HEK293T (cell line): ENCODE measurements around the gene SLC7A7.

Experiments
- BHLHE40 ChIP-seq: fragments of 450-650 bp; IDR thresholded peaks from 2 replicates; pipeline ENCODE4 v1.6.1; 2016; ENCODE audit warnings: mild to moderate bottlenecking, moderate library complexity, borderline replicate concordance
- ELF4 ChIP-seq: fragments of 450-650 bp; IDR thresholded peaks from 2 replicates; pipeline ENCODE4 v1.6.1; 2017; ENCODE audit warnings: antibody characterized with exemption
- FOXA1 ChIP-seq: fragments of 450-650 bp; IDR thresholded peaks from 2 replicates; pipeline ENCODE4 v1.6.1; 2016; ENCODE audit warnings: mild to moderate bottlenecking
- FOXM1 ChIP-seq: fragments of 450-650 bp; IDR thresholded peaks from 2 replicates; pipeline ENCODE4 v1.6.1; 2017; ENCODE audit warnings: mild to moderate bottlenecking, borderline replicate concordance
- HDGF ChIP-seq: fragments of 450-650 bp; IDR thresholded peaks from 2 replicates; pipeline ENCODE4 v1.6.1; 2017; ENCODE audit warnings: antibody characterized with exemption, borderline replicate concordance
- SP1 ChIP-seq: fragments of 450-650 bp; IDR thresholded peaks from 2 replicates; pipeline ENCODE4 v1.6.1; 2017
- SUZ12 ChIP-seq: fragments of 450-650 bp; IDR thresholded peaks from 2 replicates; pipeline ENCODE4 v1.6.1; 2016; ENCODE audit warnings: mild to moderate bottlenecking
- TARDBP ChIP-seq: fragments of 450-650 bp; IDR thresholded peaks from 2 replicates; pipeline ENCODE4 v1.6.1; 2016
- ZNF384 ChIP-seq: fragments of 450-650 bp; IDR thresholded peaks from 2 replicates; pipeline ENCODE4 v1.6.1; 2016

GRCh38 chr14:22740020-22740419 lies 75.2 kb downstream of the SLC7A7 start:
- no peak for TF ChIP-seq BHLHE40
- TF ChIP-seq ZNF384 = no peak
- TF ChIP-seq FOXM1 = no peak
- no peak for TF ChIP-seq HDGF
- TF ChIP-seq SP1 = no peak
- TF ChIP-seq TARDBP = no peak
- no peak for TF ChIP-seq FOXA1
- no peak for TF ChIP-seq SUZ12
- TF ChIP-seq ELF4 = no peak
